ENCODE data around the gene HAS3.

The HAS3 gene

GRCh38 chr16:69094501-69094900 is 11.0 kb upstream of the HAS3 start:
- no peak for FAIRE-seq

GRCh38 chr16:69095193-69095592 is 10.3 kb upstream of the HAS3 start:
- FAIRE-seq: no peak

- FAIRE-seq: no peak
Measured at GRCh38 chr16:69100071-69100691, 5.3 kb upstream of the HAS3 start.

GRCh38 chr16:69106491-69107315 is 1.2 kb downstream of the HAS3 start:
- no peak for FAIRE-seq

- FAIRE-seq: no peak
Measured at GRCh38 chr16:69107316-69107962, 2.0 kb downstream of the HAS3 start.

- no peak for FAIRE-seq
Measured at GRCh38 chr16:69108064-69108904, 2.8 kb downstream of the HAS3 start.

- no peak for FAIRE-seq
Measured at GRCh38 chr16:69108905-69109252, 3.4 kb downstream of the HAS3 start.

- FAIRE-seq: no peak
Measured at GRCh38 chr16:69109486-69110270, 4.2 kb downstream of the HAS3 start.

- no peak for FAIRE-seq
Measured at GRCh38 chr16:69110406-69110805, 5.0 kb downstream of the HAS3 start.

- no peak for FAIRE-seq
Measured at GRCh38 chr16:69111216-69111875, 5.9 kb downstream of the HAS3 start.

- no peak for FAIRE-seq
Measured at GRCh38 chr16:69111876-69112230, 6.4 kb downstream of the HAS3 start.

- no peak for FAIRE-seq
Measured at GRCh38 chr16:69112285-69113129, 7.1 kb downstream of the HAS3 start.

- FAIRE-seq: no peak
Measured at GRCh38 chr16:69113216-69113615, 7.8 kb downstream of the HAS3 start.

GRCh38 chr16:69114346-69114975 is 9.0 kb downstream of the HAS3 start:
- no peak for FAIRE-seq

GRCh38 chr16:69114976-69115355 is 9.5 kb downstream of the HAS3 start:
- no peak for FAIRE-seq

- FAIRE-seq: no peak
Measured at GRCh38 chr16:69115361-69115760, 9.9 kb downstream of the HAS3 start.

- FAIRE-seq: no peak
Measured at GRCh38 chr16:69115837-69116236, 10.4 kb downstream of the HAS3 start.

- no peak for FAIRE-seq
Measured at GRCh38 chr16:69116256-69116875, 10.9 kb downstream of the HAS3 start.

- FAIRE-seq: no peak
Measured at GRCh38 chr16:69116906-69117305, 11.5 kb downstream of the HAS3 start.

- FAIRE-seq: no peak
Measured at GRCh38 chr16:69118468-69118867, 13.0 kb downstream of the HAS3 start.
